Lower lobe of right lung (tissue), 2 donors: Measurements from ENCODE around the gene PURA. TPM values are rescaled to one million over a fixed set of nuclear protein-coding genes. Genes with fewer than 3 reads are reported as not detected.

Experiments
- ATAC-seq, 2 donors: fragments of 200-7000 bp; cut with Tn5 transposase; one replicate each; pipeline ENCODE4 v1.9.1; 2020 to 2022; ENCODE audit warnings: mild to moderate bottlenecking in 2 of 2, moderate library complexity in 2 of 2
- DNase-seq: peaks from one replicate; pipeline ENCODE4 v3.0.0-alpha.2; 2020
- H3K27ac ChIP-seq: fragments of 200-600 bp; one replicate; pipeline ENCODE4 v1.8.0; 2022
- H3K27me3 ChIP-seq: fragments of 200-600 bp; one replicate; pipeline ENCODE4 v1.8.0; 2022; ENCODE audit warnings: low read depth
- H3K36me3 ChIP-seq: fragments of 200-600 bp; one replicate; pipeline ENCODE4 v1.8.0; 2022; ENCODE audit warnings: mild to moderate bottlenecking
- H3K4me1 ChIP-seq: fragments of 200-600 bp; one replicate; pipeline ENCODE4 v1.8.0; 2022
- H3K4me3 ChIP-seq: fragments of 200-600 bp; one replicate; pipeline ENCODE4 v1.8.0; 2022; ENCODE audit warnings: mild to moderate bottlenecking
- H3K9me3 ChIP-seq: fragments of 200-600 bp; one replicate; pipeline ENCODE4 v1.8.0; 2022
- intact Hi-C: fragments of 100-400 bp; cut with DNase I; formaldehyde crosslinking; loops from one replicate; pipeline ENCODE4 v1.11.0; 2022
- total RNA-seq: library from RNA; stranded (reverse); fragmentation: NEBNext Ultra II Directional; extraction: Animal tissue kit (Norgen Biotek cat#: 25700); gene quantifications from one replicate; pipeline ENCODE4 v1.2.1, GENCODE V29; 2021
- TF ChIP-seq, protein P1 (sequence below): fragments of 200-600 bp; IDR thresholded peaks from one replicate; pipeline ENCODE4 v1.8.0; 2022; ENCODE audit warnings: antibody characterized with exemption, mild to moderate bottlenecking
- donor health status: DM: no; HTN: yes; CAD: no; lungs with severe emphysema.

The PURA gene
- total RNA-seq, 1 donor from 2014 or later, result 32.4 TPM

DNA sequence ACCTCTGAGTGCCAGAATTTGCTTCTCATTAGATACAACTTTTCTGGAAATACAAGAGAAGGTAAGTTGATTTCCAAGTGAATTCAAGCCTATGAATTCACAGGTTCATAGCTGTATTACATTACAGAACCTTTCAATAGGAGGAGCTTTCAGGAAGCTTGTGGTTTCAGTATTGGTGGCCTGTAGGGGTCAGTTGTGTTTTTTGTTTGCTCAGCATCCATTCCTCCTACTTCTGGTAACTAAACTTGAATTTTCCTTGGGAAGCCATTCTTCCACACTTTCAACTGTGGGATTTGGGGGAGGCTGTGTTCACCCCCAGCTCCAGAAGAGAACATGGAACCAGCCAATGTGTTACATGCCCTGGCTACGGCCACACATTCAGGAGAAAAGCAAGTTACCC lies 55.5 kb downstream of the PURA start:
- DNase-seq, result no peak
- no peak overlapping the region for H3K27ac ChIP-seq
- no peaks in the 10 kb centered on the region for H3K9me3 ChIP-seq
- peaks cover 31% of the 10 kb centered on the region for H3K4me1 ChIP-seq
- no peak overlapping the region for H3K4me3 ChIP-seq
- ATAC-seq, result no peak
- H3K36me3 ChIP-seq, result no peaks in the 10 kb centered on the region
- TF ChIP-seq, protein P1, sequence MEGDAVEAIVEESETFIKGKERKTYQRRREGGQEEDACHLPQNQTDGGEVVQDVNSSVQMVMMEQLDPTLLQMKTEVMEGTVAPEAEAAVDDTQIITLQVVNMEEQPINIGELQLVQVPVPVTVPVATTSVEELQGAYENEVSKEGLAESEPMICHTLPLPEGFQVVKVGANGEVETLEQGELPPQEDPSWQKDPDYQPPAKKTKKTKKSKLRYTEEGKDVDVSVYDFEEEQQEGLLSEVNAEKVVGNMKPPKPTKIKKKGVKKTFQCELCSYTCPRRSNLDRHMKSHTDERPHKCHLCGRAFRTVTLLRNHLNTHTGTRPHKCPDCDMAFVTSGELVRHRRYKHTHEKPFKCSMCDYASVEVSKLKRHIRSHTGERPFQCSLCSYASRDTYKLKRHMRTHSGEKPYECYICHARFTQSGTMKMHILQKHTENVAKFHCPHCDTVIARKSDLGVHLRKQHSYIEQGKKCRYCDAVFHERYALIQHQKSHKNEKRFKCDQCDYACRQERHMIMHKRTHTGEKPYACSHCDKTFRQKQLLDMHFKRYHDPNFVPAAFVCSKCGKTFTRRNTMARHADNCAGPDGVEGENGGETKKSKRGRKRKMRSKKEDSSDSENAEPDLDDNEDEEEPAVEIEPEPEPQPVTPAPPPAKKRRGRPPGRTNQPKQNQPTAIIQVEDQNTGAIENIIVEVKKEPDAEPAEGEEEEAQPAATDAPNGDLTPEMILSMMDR, result no peak
- no peaks in the 10 kb centered on the region for H3K27me3 ChIP-seq
- intact Hi-C loops, result no loop called here

DNA sequence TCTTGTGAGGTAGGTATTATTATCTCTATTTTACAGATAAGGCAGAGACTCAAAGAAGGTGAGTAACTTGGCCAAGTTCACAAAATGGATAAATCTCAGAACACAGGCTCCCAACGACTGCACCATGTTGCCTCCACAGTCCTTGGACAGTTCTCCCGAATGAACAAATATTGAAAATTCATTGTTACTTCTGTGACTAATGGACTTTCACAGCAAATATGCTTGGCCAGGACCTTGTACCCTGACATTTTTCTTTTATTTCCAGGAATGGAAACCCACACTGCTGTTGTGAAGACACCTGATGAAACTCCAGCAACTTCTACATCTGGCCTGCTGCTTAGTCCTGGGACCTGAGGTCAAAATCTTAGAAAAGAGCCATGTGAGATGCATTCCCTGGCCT lies 58.6 kb downstream of the PURA start:
- Histone ChIP-seq H3K27ac (no peak overlapping the region), H3K4me1 (peaks cover 22% of the 10 kb centered on the region), H3K9me3 (no peaks in the 10 kb centered on the region), H3K36me3 (no peaks in the 10 kb centered on the region), H3K27me3 (no peaks in the 10 kb centered on the region), H3K4me3 (no peak overlapping the region)
- TF ChIP-seq, protein P1, result no peak
- intact Hi-C loops, result no loop called here
- no peak for ATAC-seq
- DNase-seq, result no peak

DNA sequence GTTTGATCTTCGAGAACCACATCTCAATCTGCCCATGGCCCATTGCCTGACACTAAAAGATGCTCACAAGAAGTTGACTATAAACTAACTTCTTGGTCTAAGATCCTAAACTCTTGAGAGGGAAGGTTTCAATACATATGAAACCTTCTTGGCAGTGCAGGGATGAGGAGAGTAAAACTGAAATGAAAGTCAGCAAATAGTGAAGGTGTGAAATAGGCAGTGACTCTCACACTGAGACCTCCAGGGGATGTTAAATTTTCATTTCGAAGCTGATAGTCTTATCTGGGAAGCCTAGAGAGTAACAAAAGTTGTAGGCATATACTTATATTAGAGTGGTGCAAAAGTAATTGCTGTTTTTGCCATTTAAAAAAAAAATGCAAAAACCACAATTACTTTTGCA lies 60.1 kb downstream of the PURA start:
- H3K4me1 ChIP-seq, result peaks cover 31% of the 10 kb centered on the region
- intact Hi-C loops, result no loop called here
- H3K27me3 ChIP-seq, result no peaks in the 10 kb centered on the region
- ATAC-seq (no peak), DNase-seq (no peak)
- H3K9me3 ChIP-seq, result no peaks in the 10 kb centered on the region
- H3K27ac ChIP-seq, result peak overlapping the region; percentile 100
- peak overlapping the region; percentile 99 for H3K4me3 ChIP-seq
- no peaks in the 10 kb centered on the region for H3K36me3 ChIP-seq
- TF ChIP-seq, protein P1, result no peak

DNA sequence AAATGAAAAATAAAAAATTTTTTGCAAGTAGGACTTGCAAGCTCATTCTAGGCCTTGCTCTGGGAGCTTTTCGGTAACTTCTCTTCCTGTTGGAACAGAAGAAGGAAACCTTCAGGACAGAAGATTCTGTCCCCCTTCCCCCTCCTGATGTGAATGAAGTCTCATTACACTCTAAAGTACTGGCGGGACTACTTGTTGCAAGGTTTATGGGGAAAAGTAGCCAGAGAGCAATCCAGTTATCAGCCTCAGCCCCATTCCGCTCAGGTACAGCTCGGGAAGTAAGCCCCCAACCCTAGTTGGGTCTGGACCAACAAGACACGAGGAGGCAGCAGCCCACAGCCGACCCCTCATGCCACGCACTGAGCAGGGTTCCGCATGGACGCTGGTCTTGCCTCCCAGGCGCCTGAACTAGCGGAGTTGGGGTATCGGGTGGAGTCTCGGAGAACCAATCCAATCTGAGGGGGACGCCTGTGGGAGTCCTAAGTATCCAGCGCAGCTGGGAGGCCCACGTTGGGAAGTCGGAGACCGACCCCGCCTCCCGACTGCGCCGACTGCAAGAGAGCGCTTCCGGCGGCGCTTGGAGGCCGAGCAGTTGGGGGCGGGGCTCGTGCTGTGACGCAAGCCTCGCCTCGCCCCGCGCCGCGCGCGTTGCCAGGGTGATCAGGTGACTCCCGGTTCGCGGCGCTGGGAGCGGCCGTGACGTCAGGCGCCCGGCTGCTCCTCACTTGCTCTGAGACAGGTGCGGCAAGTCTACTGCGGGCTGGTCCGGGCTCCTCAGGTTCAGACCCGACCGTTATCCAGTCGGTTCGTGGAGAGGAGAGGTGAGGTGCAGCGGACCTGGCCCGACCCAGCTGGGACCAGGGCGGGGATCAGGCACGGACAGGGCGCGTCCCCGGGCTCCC lies 60.8 kb downstream of the PURA start, which contains the start of gene CYSTM1:
Gene CYSTM1 (plus strand): TSS at position 724 of the 902 bp plus-strand sequence. CDS start 19,278 bp downstream, outside the sequence.
- intact Hi-C loops, result no loop called here
- TF ChIP-seq, protein P1, result no peak
- H3K4me3 ChIP-seq, result peak within 1 kb of the TSS; percentile 99
- peak within 1 kb of the TSS; percentile 100 for H3K27ac ChIP-seq
- no peaks in the 10 kb centered on the region for H3K9me3 ChIP-seq
- DNase-seq (peak; percentile 98), ATAC-seq (peak; percentile 96)
- no peaks in the 10 kb centered on the region for H3K27me3 ChIP-seq
- H3K36me3 ChIP-seq, result no peaks in the 10 kb centered on the region
- peaks cover 31% of the 10 kb centered on the region for H3K4me1 ChIP-seq

Other genes starting within 250 kb of the PURA start
- gene NRG2, start 70.8 kb upstream of the PURA start, total RNA-seq, result 1.6 TPM
- gene IGIP, start 11.8 kb downstream of the PURA start, total RNA-seq, result 17.7 TPM
- 80.4 TPM for gene CYSTM1, start 61.1 kb downstream of the PURA start, total RNA-seq
- gene PFDN1, start 189.0 kb downstream of the PURA start, total RNA-seq, result 47.1 TPM
- gene HBEGF, start 232.5 kb downstream of the PURA start, total RNA-seq, result 43.2 TPM
- 0.32 TPM for gene SLC4A9, start 246.1 kb downstream of the PURA start, total RNA-seq